CD14-positive monocyte (primary cell): ENCODE data around the gene SIK2. TPM values are rescaled to one million over a fixed set of nuclear protein-coding genes. Genes with fewer than 3 reads are reported as not detected.

Experiments
- DNase-seq, 3 donors: peaks; one replicate each; pipeline ENCODE4 v3.0.0-alpha.2; 2011 to 2022
- H2AFZ ChIP-seq: 2 replicates; pipeline ENCODE4 v1.6.0; 2012; ENCODE audit warnings: mild to moderate bottlenecking, low read depth, low read length, inconsistent platforms; ENCODE audit not compliant: insufficient read depth, poor library complexity, severe bottlenecking
- H3K27ac ChIP-seq, 2 donors: 1 replicate in 1 of 2; 2 replicates in 1 of 2; pipeline ENCODE4 v1.5.1; 2012 to 2013; ENCODE audit warnings: low read length in 2 of 2, control low read depth in 1 of 2, inconsistent platforms in 1 of 2, low read depth in 1 of 2, mild to moderate bottlenecking in 1 of 2
- H3K27me3 ChIP-seq, 2 donors: one replicate each; pipeline versions ENCODE4 v1.6.0 to v1.6.1; 2011 to 2013; ENCODE audit warnings: low read length in 2 of 2; ENCODE audit not compliant: control insufficient read depth in 2 of 2, insufficient read depth in 2 of 2
- H3K36me3 ChIP-seq, 2 donors: replicated peaks in 1 of 2; 1 replicate in 1 of 2; 2 replicates in 1 of 2; pipeline versions ENCODE4 v1.5.1 to v1.6.1; 2012 to 2013; ENCODE audit warnings: low read length in 2 of 2, control low read depth in 1 of 2, inconsistent platforms in 1 of 2, mild to moderate bottlenecking in 1 of 2; ENCODE audit not compliant: insufficient read depth in 2 of 2, control insufficient read depth in 1 of 2
- H3K4me1 ChIP-seq, 2 donors: 1 replicate in 1 of 2; 2 replicates in 1 of 2; pipeline versions ENCODE4 v1.5.1 to v1.6.1; 2012 to 2013; ENCODE audit warnings: low read length in 2 of 2, control low read depth in 1 of 2, inconsistent platforms in 1 of 2, mild to moderate bottlenecking in 1 of 2, moderate library complexity in 1 of 2; ENCODE audit not compliant: insufficient read depth in 2 of 2, control insufficient read depth in 1 of 2
- H3K4me2 ChIP-seq: replicated peaks from 2 replicates; pipeline ENCODE3; 2012; ENCODE audit warnings: low read length, moderate library complexity, mild to moderate bottlenecking; ENCODE audit not compliant: poor library complexity, severe bottlenecking; ENCODE audit errors: extremely low read depth
- H3K4me3 ChIP-seq, 3 experiments: fragments of 200-600 bp in 1 of 3; sonication (generic) in 1 of 3; replicated peaks in 1 of 3; 1 replicate in 2 of 3; 2 replicates in 1 of 3; pipeline ENCODE4 v1.5.1; 2011 to 2013; ENCODE audit warnings: low read length in 3 of 3, mild to moderate bottlenecking in 3 of 3, control low read depth in 2 of 3, low read depth in 2 of 3, inconsistent platforms in 1 of 3, moderate library complexity in 1 of 3
- H3K79me2 ChIP-seq: 2 replicates; pipeline ENCODE4 v1.6.0; 2012; ENCODE audit warnings: mild to moderate bottlenecking, control low read depth, inconsistent platforms, low read length, moderate library complexity; ENCODE audit not compliant: insufficient read depth
- H3K9ac ChIP-seq: 2 replicates; pipeline ENCODE4 v1.6.0; 2017; ENCODE audit warnings: low read length, mild to moderate bottlenecking; ENCODE audit not compliant: insufficient read depth, poor library complexity, severe bottlenecking
- H3K9me3 ChIP-seq, 2 donors: replicated peaks in 1 of 2; 1 replicate in 1 of 2; 2 replicates in 1 of 2; pipeline versions ENCODE4 v1.5.1 to v1.6.1; 2012 to 2013; ENCODE audit warnings: low read length in 2 of 2, control low read depth in 1 of 2; ENCODE audit not compliant: control insufficient read depth in 1 of 2, insufficient read depth in 1 of 2
- H4K20me1 ChIP-seq: 2 replicates; pipeline ENCODE4 v1.6.0; 2012; ENCODE audit warnings: mild to moderate bottlenecking, low read length, control low read depth, moderate library complexity; ENCODE audit not compliant: insufficient read depth
- H3K27ac Mint-ChIP-seq, 7 donors: one replicate each; pipeline ENCODE4 v1.8.0; 2020; ENCODE audit warnings: mild to moderate bottlenecking in 7 of 7, mixed read lengths in 7 of 7, moderate library complexity in 6 of 7, inconsistent platforms in 2 of 7
- H3K27me3 Mint-ChIP-seq, 3 donors: one replicate each; pipeline ENCODE4 v1.8.0; 2021 to 2022; ENCODE audit warnings: low read depth in 3 of 3, mild to moderate bottlenecking in 3 of 3, mixed read lengths in 3 of 3, moderate library complexity in 3 of 3, inconsistent platforms in 1 of 3
- H3K36me3 Mint-ChIP-seq, 2 donors: one replicate each; pipeline ENCODE4 v1.8.0; 2020; ENCODE audit warnings: mixed read lengths in 2 of 2, inconsistent platforms in 1 of 2, mild to moderate bottlenecking in 1 of 2
- H3K4me1 Mint-ChIP-seq: one replicate; pipeline ENCODE4 v1.8.0; 2020; ENCODE audit warnings: mild to moderate bottlenecking, mixed read lengths
- H3K4me3 Mint-ChIP-seq, 2 donors: one replicate each; pipeline ENCODE4 v1.8.0; 2020; ENCODE audit warnings: mild to moderate bottlenecking in 2 of 2, mixed read lengths in 2 of 2, moderate library complexity in 1 of 2
- H3K9me3 Mint-ChIP-seq, 7 donors: one replicate each; pipeline ENCODE4 v1.8.0; 2020 to 2022; ENCODE audit warnings: mixed read lengths in 7 of 7, mild to moderate bottlenecking in 6 of 7, moderate library complexity in 6 of 7, inconsistent platforms in 2 of 7
- CTCF ChIP-seq: fragments of 200-600 bp; IDR thresholded peaks from one replicate; pipeline ENCODE4 v1.8.0; 2022; ENCODE audit warnings: antibody characterized with exemption, mild to moderate bottlenecking
- WGBS: methylation state at CpG from one replicate; pipeline ENCODE4 v1.1.5; 2013; ENCODE audit warnings: missing lambda C conversion rate; ENCODE audit not compliant: insufficient coverage; 5-methylcytosine and 5-hydroxymethylcytosine counted together
- intact Hi-C, 2 donors: fragments of 100-400 bp; cut with micrococcal nuclease; formaldehyde crosslinking; loops; one replicate each; pipeline versions ENCODE4 v1.15.0 to v1.15.1; 2023
- polyA plus RNA-seq, 3 donors: library from polyadenylated mRNA; depleted of rRNA in 1 of 3; unstranded in 2 of 3; stranded (reverse) in 1 of 3; fragments of 300-500 nt in 2 of 3; fragments of >200 nt in 1 of 3; fragmentation: Illumina TruSeq in 2 of 3; gene quantifications; 1 replicate in 2 of 3; 2 replicates in 1 of 3; pipeline ENCODE4 v1.2.3, GENCODE V29; 2012 to 2021

Gene SIK2
- polyA plus RNA-seq, 3 donors, result 0.16 to 8.8 (median 0.23) TPM

- Mint-ChIP-seq H3K36me3 (peaks cover 78 to 93% of the 10 kb centered on the region in 2 donors), H3K27me3 (no peaks in the 10 kb centered on the region), H3K4me1 (no peaks in the 10 kb centered on the region), H3K9me3 (peaks cover 0 to 3% (median 0%) of the 10 kb centered on the region in 7 donors), H3K4me3 (no peak overlapping the region), H3K27ac (no peak overlapping the region)
- Histone ChIP-seq H3K9me3 (no peaks in the 10 kb centered on the region), H2AFZ (no peak overlapping the region), H3K79me2 (no peaks in the 10 kb centered on the region), H3K27ac (no peak overlapping the region), H3K27me3 (no peaks in the 10 kb centered on the region), H3K4me3 (no peak overlapping the region), H4K20me1 (no peaks in the 10 kb centered on the region), H3K36me3 (peaks cover 87 to 99% of the 10 kb centered on the region in 2 donors), H3K9ac (no peak overlapping the region), H3K4me1 (no peaks in the 10 kb centered on the region), H3K4me2 (no peak overlapping the region)
- WGBS, result 100% methylated on average over 2 of the region's 2 CpGs
- no peak for TF ChIP-seq CTCF
- intact Hi-C loops, result no loop called here
- DNase-seq, result no peak
Observed at GRCh38 chr11:111743700-111744099, 141.5 kb downstream of the SIK2 start.

GRCh38 chr11:111745719-111746504, 143.7 kb downstream of the SIK2 start:
- Mint-ChIP-seq H3K36me3 (peaks cover 79 to 97% of the 10 kb centered on the region in 2 donors), H3K9me3 (peaks cover 0 to 3% (median 0%) of the 10 kb centered on the region in 7 donors), H3K4me1 (no peaks in the 10 kb centered on the region), H3K27me3 (no peaks in the 10 kb centered on the region), H3K4me3 (no peak overlapping the region), H3K27ac (no peak overlapping the region)
- H3K36me3 ChIP-seq, result peaks cover 91 to 98% of the 10 kb centered on the region in 2 donors
- H3K79me2 ChIP-seq, result no peaks in the 10 kb centered on the region
- no peak overlapping the region for H3K27ac ChIP-seq
- H3K4me3 ChIP-seq, result no peak overlapping the region
- no peak overlapping the region for H2AFZ ChIP-seq
- H4K20me1 ChIP-seq, result no peaks in the 10 kb centered on the region
- intact Hi-C loops, result no loop called here
- no peak overlapping the region for H3K9ac ChIP-seq
- no peaks in the 10 kb centered on the region for H3K27me3 ChIP-seq
- no peak overlapping the region for H3K4me2 ChIP-seq
- WGBS, result no CpG with 5 or more reads among the region's 6 CpGs
- TF ChIP-seq CTCF, result no peak
- H3K9me3 ChIP-seq, result no peaks in the 10 kb centered on the region
- H3K4me1 ChIP-seq, result no peaks in the 10 kb centered on the region
- no peak for DNase-seq
